Tibial nerve (tissue), 4 donors: ENCODE data around the gene EPX. TPM values are rescaled to one million over a fixed set of nuclear protein-coding genes. Genes with fewer than 3 reads are reported as not detected.

Experiments used
- DNase-seq, 2 donors: peaks; one replicate each; pipeline ENCODE4 v3.0.0-alpha.2; 2019; ENCODE audit warnings: low spot score in 2 of 2
- H3K27ac ChIP-seq, 4 donors: fragments of 200-600 bp; sonication (generic) in 3 of 4; one replicate each; pipeline ENCODE4 v1.5.1; 2017 to 2019; ENCODE audit warnings: mild to moderate bottlenecking in 1 of 4
- H3K27me3 ChIP-seq, 2 donors: fragments of 200-600 bp; sonication (generic) in 1 of 2; one replicate each; pipeline versions ENCODE4 v1.5.1 to v1.6.0; 2017 to 2019
- H3K36me3 ChIP-seq, 3 donors: fragments of 200-600 bp; sonication (generic); one replicate each; pipeline ENCODE4 v1.5.1; 2018 to 2019
- H3K4me1 ChIP-seq, 4 donors: fragments of 200-600 bp; sonication (generic) in 3 of 4; one replicate each; pipeline ENCODE4 v1.5.1; 2017 to 2019
- H3K4me3 ChIP-seq, 4 donors: fragments of 200-600 bp; sonication (generic) in 3 of 4; one replicate each; pipeline ENCODE4 v1.5.1; 2017 to 2019; ENCODE audit warnings: mild to moderate bottlenecking in 1 of 4, moderate library complexity in 1 of 4
- H3K9me3 ChIP-seq, 4 donors: fragments of 200-600 bp; sonication (generic) in 3 of 4; one replicate each; pipeline ENCODE4 v1.5.1; 2017 to 2019
- CTCF ChIP-seq, 5 experiments: fragments of 200-600 bp in 3 of 5; fragments of 450-650 bp in 2 of 5; sonication (generic) in 3 of 5; IDR thresholded peaks; one replicate each; pipeline ENCODE4 v1.5.1; 2016 to 2019; ENCODE audit warnings: antibody characterized with exemption in 5 of 5, mild to moderate bottlenecking in 3 of 5, moderate library complexity in 2 of 5
- EP300 ChIP-seq, 2 donors: sonication (generic); formaldehyde crosslinking; IDR thresholded peaks; one replicate each; pipeline ENCODE4 v1.6.1; 2017; ENCODE audit warnings: antibody characterized with exemption in 2 of 2, mild to moderate bottlenecking in 1 of 2
- POLR2A ChIP-seq, 2 donors: fragments of 450-650 bp; IDR thresholded peaks; one replicate each; pipeline ENCODE4 v1.6.1; 2017; ENCODE audit warnings: antibody characterized with exemption in 2 of 2, mild to moderate bottlenecking in 2 of 2, moderate library complexity in 2 of 2
- WGBS, 2 donors: methylation state at CpG; one replicate each; pipeline ENCODE4 v1.1.5; 2018; 5-methylcytosine and 5-hydroxymethylcytosine counted together
- total RNA-seq, 4 donors: library from RNA; depleted of rRNA; stranded (reverse); fragments of >200 nt; gene quantifications; one replicate each; pipeline ENCODE4 v1.1.0, GENCODE V29; 2016

The EPX gene
- total RNA-seq, 4 donors from 2014 or later = not detected

- TF ChIP-seq CTCF (IDR thresholded peaks at IDR 0.05) = no peak
- TF ChIP-seq EP300 (IDR thresholded peaks at IDR 0.05) = no peak
- no peak for TF ChIP-seq POLR2A (IDR thresholded peaks at IDR 0.05)
- Histone ChIP-seq H3K27ac (no peak overlapping the region), H3K4me3 (no peak overlapping the region), H3K36me3 (no peaks in the 10 kb centered on the region), H3K4me1 (no peaks in the 10 kb centered on the region), H3K27me3 (peaks cover 0 to 25% of the 10 kb centered on the region in 2 donors), H3K9me3 (no peaks in the 10 kb centered on the region)
- 68 to 82% methylated on average over 3 of the region's 3 CpGs for WGBS, 2 donors
- no peak for DNase-seq
Observed at GRCh38 chr17:58227733-58228132, 35.2 kb downstream of the EPX start.

- no peak overlapping the region for H3K27ac ChIP-seq
- H3K27me3 ChIP-seq = peaks cover 0 to 30% of the 10 kb centered on the region in 2 donors
- no peak overlapping the region for H3K4me3 ChIP-seq
- DNase-seq = no peak
- H3K4me1 ChIP-seq = no peaks in the 10 kb centered on the region
- WGBS, 2 donors = 33 to 37% methylated on average over 3 of the region's 3 CpGs
- TF ChIP-seq CTCF (IDR thresholded peaks at IDR 0.05) = no peak
- no peak for TF ChIP-seq EP300 (IDR thresholded peaks at IDR 0.05)
- no peak for TF ChIP-seq POLR2A (IDR thresholded peaks at IDR 0.05)
- no peaks in the 10 kb centered on the region for H3K36me3 ChIP-seq
- H3K9me3 ChIP-seq = no peaks in the 10 kb centered on the region
Observed at GRCh38 chr17:58228679-58229078, 36.2 kb downstream of the EPX start.

- Histone ChIP-seq H3K9me3 (no peaks in the 10 kb centered on the region), H3K36me3 (no peaks in the 10 kb centered on the region), H3K27ac (no peak overlapping the region), H3K4me3 (no peak overlapping the region), H3K27me3 (peaks cover 0 to 37% of the 10 kb centered on the region in 2 donors), H3K4me1 (no peaks in the 10 kb centered on the region)
- DNase-seq = no peak
- TF ChIP-seq EP300 (IDR thresholded peaks at IDR 0.05) (no peak), POLR2A (IDR thresholded peaks at IDR 0.05) (no peak), CTCF (IDR thresholded peaks at IDR 0.05) (no peak)
- WGBS, 2 donors = 29 to 44% methylated on average over 1 of the region's 1 CpG
Observed at GRCh38 chr17:58229384-58229783, 36.9 kb downstream of the EPX start.

GRCh38 chr17:58229881-58230280 is 37.4 kb downstream of the EPX start:
- Histone ChIP-seq H3K27ac (no peak overlapping the region), H3K36me3 (no peaks in the 10 kb centered on the region), H3K9me3 (no peaks in the 10 kb centered on the region), H3K27me3 (peaks cover 0 to 42% of the 10 kb centered on the region in 2 donors), H3K4me1 (no peaks in the 10 kb centered on the region), H3K4me3 (no peak overlapping the region)
- TF ChIP-seq CTCF (IDR thresholded peaks at IDR 0.05) (no peak), EP300 (IDR thresholded peaks at IDR 0.05) (no peak), POLR2A (IDR thresholded peaks at IDR 0.05) (no peak)
- WGBS, 2 donors = 88 to 93% methylated on average over 4 of the region's 4 CpGs
- DNase-seq = no peak

- TF ChIP-seq EP300 (IDR thresholded peaks at IDR 0.05) = no peak
- no peak for TF ChIP-seq POLR2A (IDR thresholded peaks at IDR 0.05)
- TF ChIP-seq CTCF (IDR thresholded peaks at IDR 0.05) = no peak
- 27 to 32% methylated on average over 2 of the region's 2 CpGs for WGBS, 2 donors
- Histone ChIP-seq H3K9me3 (no peaks in the 10 kb centered on the region), H3K27me3 (peaks cover 0 to 60% of the 10 kb centered on the region in 2 donors), H3K4me1 (no peaks in the 10 kb centered on the region), H3K27ac (no peak overlapping the region), H3K36me3 (no peaks in the 10 kb centered on the region), H3K4me3 (no peak overlapping the region)
- no peak for DNase-seq
Observed at GRCh38 chr17:58231641-58232040, 39.1 kb downstream of the EPX start.
